ENCODE measurements around the gene MORC1. TPM values are rescaled to one million over a fixed set of nuclear protein-coding genes. Genes with fewer than 3 reads are reported as not detected.

MORC1 gene
- total RNA-seq, 2 donors from 2014 or later, result not detected

DNA sequence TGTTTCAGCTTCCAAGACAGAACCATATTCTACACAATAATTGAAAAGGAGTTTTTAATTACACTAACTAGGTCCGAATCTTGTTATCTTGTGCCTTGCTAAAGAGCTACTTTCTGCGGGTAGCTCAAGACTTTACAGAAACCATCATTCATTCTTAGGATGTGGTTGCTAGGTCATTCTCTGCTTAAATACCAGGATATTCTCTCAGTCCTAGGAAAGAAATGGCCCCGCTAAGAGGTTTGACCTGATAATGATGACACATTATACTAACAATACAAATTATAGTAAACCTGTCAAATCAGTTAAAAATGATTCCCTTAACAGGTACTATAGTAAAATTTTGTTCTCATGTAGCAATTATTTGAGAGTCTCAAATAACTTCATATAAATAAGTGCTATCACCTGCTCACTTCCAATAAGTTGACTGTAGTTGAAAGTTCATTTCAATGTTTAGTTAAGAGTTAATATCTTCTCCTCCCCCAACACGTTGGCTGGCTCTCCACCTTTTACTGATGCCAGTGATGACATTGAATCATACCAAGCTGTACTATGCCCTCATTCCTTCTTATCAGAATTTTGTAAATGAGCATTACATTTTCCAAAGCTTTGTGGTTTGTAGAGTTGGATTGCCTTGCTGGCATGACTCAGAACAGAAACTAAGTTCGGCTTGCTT, 15.0 kb upstream of the MORC1 start:
- no peaks in the 10 kb centered on the region for H3K27me3 ChIP-seq
- H3K27ac ChIP-seq, result no peak overlapping the region
- no peaks in the 10 kb centered on the region for H3K36me3 ChIP-seq
- no peaks in the 10 kb centered on the region for H3K9me3 ChIP-seq
- TF ChIP-seq, protein P1, sequence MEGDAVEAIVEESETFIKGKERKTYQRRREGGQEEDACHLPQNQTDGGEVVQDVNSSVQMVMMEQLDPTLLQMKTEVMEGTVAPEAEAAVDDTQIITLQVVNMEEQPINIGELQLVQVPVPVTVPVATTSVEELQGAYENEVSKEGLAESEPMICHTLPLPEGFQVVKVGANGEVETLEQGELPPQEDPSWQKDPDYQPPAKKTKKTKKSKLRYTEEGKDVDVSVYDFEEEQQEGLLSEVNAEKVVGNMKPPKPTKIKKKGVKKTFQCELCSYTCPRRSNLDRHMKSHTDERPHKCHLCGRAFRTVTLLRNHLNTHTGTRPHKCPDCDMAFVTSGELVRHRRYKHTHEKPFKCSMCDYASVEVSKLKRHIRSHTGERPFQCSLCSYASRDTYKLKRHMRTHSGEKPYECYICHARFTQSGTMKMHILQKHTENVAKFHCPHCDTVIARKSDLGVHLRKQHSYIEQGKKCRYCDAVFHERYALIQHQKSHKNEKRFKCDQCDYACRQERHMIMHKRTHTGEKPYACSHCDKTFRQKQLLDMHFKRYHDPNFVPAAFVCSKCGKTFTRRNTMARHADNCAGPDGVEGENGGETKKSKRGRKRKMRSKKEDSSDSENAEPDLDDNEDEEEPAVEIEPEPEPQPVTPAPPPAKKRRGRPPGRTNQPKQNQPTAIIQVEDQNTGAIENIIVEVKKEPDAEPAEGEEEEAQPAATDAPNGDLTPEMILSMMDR (IDR thresholded peaks at IDR 0.05), result no peak
- no peak for DNase-seq (ENCODE audit: low spot score)
- no peaks in the 10 kb centered on the region for H3K4me1 ChIP-seq
- H3K4me3 ChIP-seq, result no peak overlapping the region

DNA sequence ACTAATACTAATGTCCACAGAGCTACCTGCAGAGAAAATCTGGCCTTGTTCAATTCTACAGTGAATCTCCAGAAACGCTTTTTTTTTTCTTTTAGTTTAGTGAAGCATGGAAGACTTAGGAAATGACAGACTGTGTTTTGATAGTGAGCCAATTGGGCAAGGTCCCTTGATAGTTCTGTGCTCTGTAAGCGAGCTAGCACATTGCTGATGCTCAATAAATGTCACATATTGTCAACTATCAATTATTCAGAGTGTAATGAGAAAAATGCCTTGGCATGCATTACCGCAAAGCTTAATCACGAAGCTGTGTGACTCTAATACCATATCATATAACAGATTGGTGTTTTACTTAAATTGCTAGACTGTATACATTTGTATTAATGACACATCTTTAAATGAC, 13.3 kb upstream of the MORC1 start:
- TF ChIP-seq, protein P1 (IDR thresholded peaks at IDR 0.05), result no peak

DNA sequence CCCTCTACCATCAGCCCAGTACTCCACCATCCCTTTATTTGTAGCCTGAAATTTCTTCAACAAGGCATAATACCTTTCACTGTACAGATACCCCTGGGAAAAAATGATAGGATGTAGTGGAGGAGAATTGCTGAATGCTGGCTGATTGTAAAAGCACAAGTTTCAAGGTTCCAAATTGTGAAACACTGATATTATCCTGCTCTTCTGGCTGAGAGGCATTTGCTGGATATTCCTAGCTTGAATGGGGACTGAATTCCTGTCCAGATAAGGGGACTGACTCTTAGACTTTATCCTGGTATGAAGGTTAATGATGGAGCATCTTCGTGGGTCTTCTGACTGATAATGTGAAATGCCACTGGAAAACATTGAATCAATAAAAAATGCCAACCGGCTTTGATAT, 9.6 kb upstream of the MORC1 start:
- DNase-seq (ENCODE audit: low spot score), result no peak
- TF ChIP-seq, protein P1 (IDR thresholded peaks at IDR 0.05), result no peak
- no peaks in the 10 kb centered on the region for H3K9me3 ChIP-seq
- no peak overlapping the region for H3K27ac ChIP-seq
- H3K27me3 ChIP-seq, result no peaks in the 10 kb centered on the region
- H3K36me3 ChIP-seq, result no peaks in the 10 kb centered on the region
- H3K4me1 ChIP-seq, result no peaks in the 10 kb centered on the region
- H3K4me3 ChIP-seq, result no peak overlapping the region

More for the DNA sequence above, 13.3 kb upstream of the MORC1 start:
- H3K4me3 ChIP-seq, result no peak overlapping the region
- DNase-seq (ENCODE audit: low spot score), result no peak
- no peaks in the 10 kb centered on the region for H3K36me3 ChIP-seq
- H3K27me3 ChIP-seq, result no peaks in the 10 kb centered on the region
- H3K27ac ChIP-seq, result no peak overlapping the region
- no peaks in the 10 kb centered on the region for H3K9me3 ChIP-seq
- no peaks in the 10 kb centered on the region for H3K4me1 ChIP-seq

DNA sequence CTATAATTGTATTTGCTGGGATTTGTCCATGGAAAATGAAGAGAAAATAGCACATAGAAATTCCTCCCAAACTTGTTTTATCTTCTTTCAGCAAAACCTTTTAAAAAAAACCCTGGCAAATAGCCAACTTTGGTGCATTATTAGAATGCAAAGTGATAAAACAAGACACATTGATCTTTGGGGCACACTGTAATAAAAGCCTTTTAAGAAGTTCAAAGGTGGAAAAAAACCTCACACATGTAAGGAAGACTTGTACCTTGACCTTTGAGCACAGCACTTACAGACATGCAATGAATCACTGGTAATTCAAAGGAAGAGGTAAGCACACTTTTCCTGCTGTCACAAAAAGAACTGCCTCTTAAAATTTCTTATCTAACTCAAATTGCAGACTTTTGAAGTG, 8.0 kb upstream of the MORC1 start:
- Histone ChIP-seq H3K9me3 (no peaks in the 10 kb centered on the region), H3K36me3 (no peaks in the 10 kb centered on the region), H3K4me1 (no peaks in the 10 kb centered on the region), H3K27ac (no peak overlapping the region), H3K4me3 (no peak overlapping the region), H3K27me3 (no peaks in the 10 kb centered on the region)
- no peak for DNase-seq (ENCODE audit: low spot score)
- TF ChIP-seq, protein P1 (IDR thresholded peaks at IDR 0.05), result no peak

DNA sequence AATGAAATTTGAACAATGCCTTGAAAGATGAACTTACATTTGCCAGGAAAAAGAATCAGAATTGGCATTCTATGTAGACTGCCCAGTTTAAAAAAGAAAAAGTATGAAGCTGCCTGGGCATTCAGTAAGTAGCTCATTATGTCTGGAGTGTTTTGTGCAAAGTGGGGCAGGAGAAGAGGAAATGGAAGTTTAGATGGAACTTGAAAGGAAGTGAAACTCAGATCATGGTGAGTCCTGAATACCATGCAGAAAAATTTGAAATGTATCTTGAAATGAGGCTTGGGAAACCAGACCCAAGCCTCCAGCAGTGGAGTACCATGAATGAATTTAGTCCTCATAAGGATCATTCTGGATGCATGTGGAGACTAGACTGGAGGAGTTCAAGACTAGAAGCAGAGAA, 4.8 kb upstream of the MORC1 start:
- no peak overlapping the region for H3K4me3 ChIP-seq
- TF ChIP-seq, protein P1 (IDR thresholded peaks at IDR 0.05), result no peak

DNA sequence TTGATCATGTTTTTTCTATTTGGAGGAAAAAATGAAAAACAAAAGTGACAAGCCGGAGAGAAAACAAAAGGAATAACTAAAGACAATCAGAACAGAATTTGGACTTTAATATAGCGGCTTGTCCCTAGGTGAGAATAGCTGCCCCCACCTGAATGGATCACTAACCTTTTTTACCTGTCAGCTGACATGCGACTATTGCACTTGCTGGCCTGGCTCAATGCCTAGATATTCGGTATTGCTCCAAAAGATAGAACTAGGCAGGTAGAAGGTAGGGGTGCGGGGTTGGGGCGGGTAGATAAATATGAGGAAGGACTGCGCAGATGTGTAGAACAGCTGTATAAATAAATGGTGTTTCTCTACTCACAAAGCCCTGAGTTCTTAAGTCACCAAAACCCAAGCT, 650 bp upstream of the MORC1 start:
- no peak for DNase-seq (ENCODE audit: low spot score)
- no peaks in the 10 kb centered on the region for H3K4me1 ChIP-seq
- no peaks in the 10 kb centered on the region for H3K9me3 ChIP-seq
- no peaks in the 10 kb centered on the region for H3K36me3 ChIP-seq
- no peak overlapping the region for H3K27ac ChIP-seq
- H3K4me3 ChIP-seq, result no peak overlapping the region
- TF ChIP-seq, protein P1 (IDR thresholded peaks at IDR 0.05), result no peak
- no peaks in the 10 kb centered on the region for H3K27me3 ChIP-seq

More for the DNA sequence above, 4.8 kb upstream of the MORC1 start:
- no peaks in the 10 kb centered on the region for H3K9me3 ChIP-seq
- no peak overlapping the region for H3K27ac ChIP-seq
- H3K36me3 ChIP-seq, result no peaks in the 10 kb centered on the region
- no peak for DNase-seq (ENCODE audit: low spot score)
- H3K4me1 ChIP-seq, result no peaks in the 10 kb centered on the region
- H3K27me3 ChIP-seq, result no peaks in the 10 kb centered on the region

Measured in right atrium auricular region (tissue), 2 donors.